ENCODE measurements around the gene PTPN7. TPM values are rescaled to one million over a fixed set of nuclear protein-coding genes. Genes with fewer than 3 reads are reported as not detected.

PTPN7 gene
- total and polyA plus RNA-seq, 8 donors: 1.0 to 11.7 (median 1.5) TPM

DNA sequence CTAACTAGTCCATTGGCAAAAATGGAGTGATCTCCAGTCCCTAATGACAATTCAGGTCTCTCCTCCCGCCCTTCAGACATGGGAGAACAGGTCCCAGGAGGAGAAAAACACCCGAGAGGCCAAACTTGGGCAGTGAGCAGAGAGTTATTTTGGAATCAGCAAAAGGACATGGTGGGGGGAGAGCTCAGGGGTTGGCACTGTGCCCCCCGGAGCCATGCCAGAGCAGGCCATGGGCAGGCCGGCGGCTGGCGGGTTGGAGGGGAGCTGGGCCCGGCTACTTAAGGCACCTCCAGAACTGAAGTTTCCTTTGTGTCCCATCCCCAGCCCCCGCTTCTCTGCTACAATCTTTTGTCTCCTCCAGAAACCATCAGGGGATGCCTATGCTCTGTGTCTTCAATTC, 40.3 kb upstream of the PTPN7 start:
- no peak for DNase-seq
- TF ChIP-seq CTCF (IDR thresholded peaks at IDR 0.05): no peak
- Histone ChIP-seq H3K36me3 (no peaks in the 10 kb centered on the region), H3K4me1 (peaks cover 0 to 12% of the 10 kb centered on the region in 2 donors), H3K27ac (no peak overlapping the region), H3K4me3 (no peak overlapping the region), H3K9me3 (no peaks in the 10 kb centered on the region), H3K27me3 (peaks cover 0 to 15% of the 10 kb centered on the region in 2 donors)
- no peak for ATAC-seq
- intact Hi-C loops (cut with DNase I): no loop called here

DNA sequence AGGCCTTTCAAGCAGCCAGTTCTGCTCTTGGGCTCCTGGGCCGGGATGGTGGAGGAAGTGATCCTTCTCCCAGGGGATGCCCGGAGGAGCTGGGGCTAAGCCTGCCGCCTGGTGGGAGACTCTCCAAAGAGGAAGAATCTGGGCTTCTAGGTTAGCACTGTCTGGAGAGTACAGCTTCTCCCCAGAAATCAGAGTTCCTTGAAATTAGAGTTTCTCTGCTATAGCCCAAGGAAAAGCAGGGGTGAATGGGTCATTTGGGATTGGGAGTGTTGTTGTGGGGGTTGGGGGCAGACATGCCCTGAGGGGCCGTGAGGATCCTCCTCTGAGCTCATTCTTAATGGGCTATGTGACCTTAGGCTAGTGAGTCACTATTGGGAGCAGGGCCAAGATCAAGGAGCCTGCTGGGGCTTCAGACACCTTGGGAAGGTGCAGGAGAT, 39.7 kb upstream of the PTPN7 start:
- DNase-seq (no peak), ATAC-seq (peak; percentile 45)
- Histone ChIP-seq H3K36me3 (no peaks in the 10 kb centered on the region), H3K27ac (no peak overlapping the region), H3K27me3 (peaks cover 3 to 21% of the 10 kb centered on the region in 2 donors), H3K9me3 (no peaks in the 10 kb centered on the region), H3K4me1 (peaks cover 0 to 12% of the 10 kb centered on the region in 2 donors), H3K4me3 (no peak overlapping the region)
- no peak for TF ChIP-seq CTCF (IDR thresholded peaks at IDR 0.05)
- intact Hi-C loops (cut with DNase I): no loop called here

GRCh38 chr1:202199040-202199889, 38.9 kb upstream of the PTPN7 start:
- no peak for TF ChIP-seq CTCF (IDR thresholded peaks at IDR 0.05)
- Histone ChIP-seq H3K4me1 (peaks cover 0 to 12% of the 10 kb centered on the region in 2 donors), H3K27me3 (peaks cover 5 to 29% of the 10 kb centered on the region in 2 donors), H3K4me3 (no peak overlapping the region), H3K9me3 (no peaks in the 10 kb centered on the region), H3K27ac (no peak overlapping the region), H3K36me3 (no peaks in the 10 kb centered on the region)
- intact Hi-C loops (cut with DNase I): no loop called here
- ATAC-seq: peak; percentile 53
- DNase-seq: no peak

GRCh38 chr1:202198366-202198724, 37.9 kb upstream of the PTPN7 start:
- no peaks in the 10 kb centered on the region for H3K36me3 ChIP-seq
- no peak overlapping the region for H3K27ac ChIP-seq
- intact Hi-C loops (cut with DNase I): no loop called here
- DNase-seq (no peak), ATAC-seq (no peak)
- peaks cover 14 to 38% of the 10 kb centered on the region in 2 donors for H3K27me3 ChIP-seq
- no peak overlapping the region for H3K4me3 ChIP-seq
- H3K4me1 ChIP-seq: peaks cover 0 to 17% of the 10 kb centered on the region in 2 donors
- no peaks in the 10 kb centered on the region for H3K9me3 ChIP-seq
- TF ChIP-seq CTCF (IDR thresholded peaks at IDR 0.05): no peak

DNA sequence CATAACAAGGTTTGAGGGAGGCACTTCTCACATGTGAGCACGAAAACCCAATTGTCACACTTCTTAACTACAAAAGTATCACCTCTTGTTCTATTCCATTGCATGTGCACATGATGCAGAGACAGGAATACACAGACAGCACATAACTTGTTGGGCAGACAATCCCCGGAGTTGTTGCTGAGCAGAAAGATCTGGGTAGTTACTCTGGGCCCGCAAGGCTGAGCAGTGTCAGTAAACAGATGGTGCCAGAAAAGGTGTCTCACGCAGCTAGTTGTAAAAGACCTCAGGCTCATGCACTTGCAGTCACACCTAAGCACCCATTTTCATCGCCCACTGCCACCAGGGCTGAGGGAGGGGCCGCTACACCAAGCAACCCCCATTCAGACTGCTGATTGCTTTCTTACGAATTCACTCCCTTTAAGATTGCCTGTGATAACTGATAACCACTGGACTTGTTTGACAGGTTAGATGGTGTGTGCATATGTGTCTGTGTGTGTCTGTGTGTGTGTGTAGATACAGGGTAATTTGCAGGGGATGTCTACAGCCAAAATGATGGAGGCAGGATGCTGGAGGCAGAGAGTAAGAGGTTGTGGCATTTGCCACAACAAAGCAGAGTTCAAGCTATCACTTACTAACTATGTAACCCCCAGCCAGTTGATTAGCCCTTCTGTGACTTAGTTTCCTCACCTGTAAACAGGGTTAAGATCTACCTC, 37.4 kb upstream of the PTPN7 start:
- DNase-seq (no peak), ATAC-seq (no peak)
- Histone ChIP-seq H3K27ac (no peak overlapping the region), H3K4me3 (no peak overlapping the region), H3K4me1 (peaks cover 0 to 22% of the 10 kb centered on the region in 2 donors), H3K9me3 (no peaks in the 10 kb centered on the region), H3K27me3 (peaks cover 19 to 44% of the 10 kb centered on the region in 2 donors), H3K36me3 (no peaks in the 10 kb centered on the region)
- TF ChIP-seq CTCF (IDR thresholded peaks at IDR 0.05): no peak
- intact Hi-C loops (cut with DNase I): no loop called here
